HL-60 (cell line): ENCODE data around the gene DLX2.
"Not testable (repeated sequence)": the region's sequence is repeated elsewhere in the genome, so short reads cannot be mapped to it uniquely, and the experiment has no call there.

Experiments
- DNase-seq, 2 experiments: peaks; one replicate each; pipeline ENCODE4 v3.0.0-alpha.2; 2010 to 2020; ENCODE audit warnings: low read depth in 1 of 2, low spot score in 1 of 2
- H3K27ac ChIP-seq: fragments of 250-450 bp; sonication (Bioruptor Pico); replicated peaks from 2 replicates; pipeline ENCODE4 v1.5.1; 2020; ENCODE audit warnings: mild to moderate bottlenecking, moderate library complexity
- H3K27me3 ChIP-seq: fragments of 250-450 bp; sonication (Bioruptor Pico); 2 replicates; pipeline ENCODE4 v1.5.1; 2021; ENCODE audit warnings: mild to moderate bottlenecking, moderate library complexity; ENCODE audit not compliant: insufficient read depth, poor library complexity, severe bottlenecking
- H3K4me3 ChIP-seq: replicated peaks from 2 replicates; pipeline ENCODE4 v1.5.1; 2011; ENCODE audit warnings: mild to moderate bottlenecking, control low read depth, low read length; ENCODE audit not compliant: insufficient read depth
- CTCF ChIP-seq: IDR thresholded peaks from one replicate; pipeline ENCODE4 v1.5.1; 2011; ENCODE audit warnings: low read length, control low read depth, inconsistent platforms; ENCODE audit not compliant: insufficient read depth
- GABPA ChIP-seq: IDR thresholded peaks from 2 replicates; pipeline ENCODE4 v1.6.1; 2012; ENCODE audit warnings: low read depth
- POLR2AphosphoS5 ChIP-seq: IDR thresholded peaks from 2 replicates; pipeline ENCODE4 v1.6.1; 2012; ENCODE audit warnings: low read depth
- REST ChIP-seq: IDR thresholded peaks from 2 replicates; pipeline ENCODE4 v1.6.1; 2012; ENCODE audit warnings: low read depth; ENCODE audit not compliant: insufficient replicate concordance
- SPI1 ChIP-seq: IDR thresholded peaks from 2 replicates; pipeline ENCODE4 v1.6.1; 2012; ENCODE audit warnings: low read depth, mild to moderate bottlenecking, borderline replicate concordance

DLX2 gene

GRCh38 chr2:172120118-172120517 lies 17.4 kb upstream of the DLX2 start:
- Histone ChIP-seq H3K27me3 (peaks cover 2% of the 10 kb centered on the region), H3K27ac (no peak overlapping the region), H3K4me3 (no peak overlapping the region)
- TF ChIP-seq REST (no peak), GABPA (no peak), CTCF (no peak), POLR2AphosphoS5 (no peak)
- DNase-seq: no peak

GRCh38 chr2:172119089-172119488 lies 16.4 kb upstream of the DLX2 start:
- H3K27ac ChIP-seq: no peak overlapping the region
- DNase-seq: no peak
- no peak overlapping the region for H3K4me3 ChIP-seq

GRCh38 chr2:172116107-172116506 lies 13.4 kb upstream of the DLX2 start:
- H3K4me3 ChIP-seq: no peak overlapping the region
- H3K27me3 ChIP-seq: peaks cover 2% of the 10 kb centered on the region
- no peak for TF ChIP-seq SPI1
- DNase-seq: no peak
- H3K27ac ChIP-seq: no peak overlapping the region

More at GRCh38 chr2:172119089-172119488, 16.4 kb upstream of the DLX2 start:
- no peak for TF ChIP-seq POLR2AphosphoS5
- TF ChIP-seq GABPA: no peak
- no peak for TF ChIP-seq REST
- TF ChIP-seq CTCF: no peak
- no peak for TF ChIP-seq SPI1
- peaks cover 2% of the 10 kb centered on the region for H3K27me3 ChIP-seq

GRCh38 chr2:172114579-172114978 lies 11.9 kb upstream of the DLX2 start:
- DNase-seq: no peak
- peaks cover 2% of the 10 kb centered on the region for H3K27me3 ChIP-seq
- TF ChIP-seq REST: no peak
- no peak for TF ChIP-seq GABPA
- no peak for TF ChIP-seq POLR2AphosphoS5
- TF ChIP-seq CTCF: no peak
- no peak for TF ChIP-seq SPI1
- no peak overlapping the region for H3K27ac ChIP-seq
- no peak overlapping the region for H3K4me3 ChIP-seq

GRCh38 chr2:172114176-172114575 lies 11.5 kb upstream of the DLX2 start:
- H3K27ac ChIP-seq, H3K4me3 ChIP-seq, DNase-seq, H3K27me3 ChIP-seq: not testable (repeated sequence)
